GM21528 (cell line): Measurements from ENCODE around the gene FUT9.
"Not testable (repeated sequence)": the region's sequence is repeated elsewhere in the genome, so short reads cannot be mapped to it uniquely, and the experiment has no call there.

Experiments
- ATAC-seq: cut with Tn5 transposase; IDR thresholded peaks from one replicate; pipeline ENCODE4 v1.9.1; 2021; ENCODE audit warnings: mild to moderate bottlenecking, moderate library complexity; ENCODE audit not compliant: unreplicated experiment, low FRiP score

The FUT9 gene

GRCh38 chr6:96260787-96261430 is 245.1 kb downstream of the FUT9 start:
- ATAC-seq: not testable (repeated sequence)
